ENCODE data around the gene GALNT6.
A peak's percentile ranks its signal among the peaks of the same experiment; 100 is the strongest.

GALNT6 gene

GRCh38 chr12:51378749-51379148 lies 12.5 kb downstream of the GALNT6 start:
- TF ChIP-seq EZH2phosphoT487 (IDR thresholded peaks at IDR 0.05; ENCODE audit: borderline replicate concordance, low read length) (no peak), CTCF (IDR thresholded peaks at IDR 0.05; ENCODE audit: low read depth, low read length, poor library complexity, severe bottlenecking) (no peak)
- Histone ChIP-seq H3F3A (ENCODE audit: control insufficient read depth, insufficient read depth) (no peaks in the 10 kb centered on the region), H3K4me1 (ENCODE audit: control insufficient read depth, low read length) (no peaks in the 10 kb centered on the region), H3K79me2 (ENCODE audit: control insufficient read depth, low read length) (no peaks in the 10 kb centered on the region), H3K9me3 (ENCODE audit: control insufficient read depth, insufficient read depth, low read length) (no peaks in the 10 kb centered on the region), H3K27ac (ENCODE audit: low read depth, low read length) (no peak overlapping the region), H3K4me2 (ENCODE audit: low read length) (no peak overlapping the region), H3K4me3 (ENCODE audit: low read length) (no peak overlapping the region), H3K36me3 (ENCODE audit: control insufficient read depth, low read length) (no peaks in the 10 kb centered on the region), H3K9me2 (replicated peaks; ENCODE audit: control insufficient read depth, low read length) (no peaks in the 10 kb centered on the region), H4K20me1 (ENCODE audit: control insufficient read depth, insufficient read depth, low read depth, low read length) (peaks cover 8% of the 10 kb centered on the region), H3K27me3 (ENCODE audit: control insufficient read depth, low read length) (peaks cover 91% of the 10 kb centered on the region)

- H4K20me1 ChIP-seq (ENCODE audit: control insufficient read depth, insufficient read depth, low read depth, low read length): peaks cover 12% of the 10 kb centered on the region
- H3K4me1 ChIP-seq (ENCODE audit: control insufficient read depth, low read length): no peaks in the 10 kb centered on the region
- no peak overlapping the region for H3K27ac ChIP-seq (ENCODE audit: low read depth, low read length)
- H3K9me2 ChIP-seq (replicated peaks; ENCODE audit: control insufficient read depth, low read length): no peaks in the 10 kb centered on the region
- TF ChIP-seq EZH2phosphoT487 (IDR thresholded peaks at IDR 0.05; ENCODE audit: borderline replicate concordance, low read length): no peak
- peak; percentile 44 for TF ChIP-seq CTCF (IDR thresholded peaks at IDR 0.05; ENCODE audit: low read depth, low read length, poor library complexity, severe bottlenecking)
- H3K27me3 ChIP-seq (ENCODE audit: control insufficient read depth, low read length): peaks cover 92% of the 10 kb centered on the region
- no peak overlapping the region for H3K4me2 ChIP-seq (ENCODE audit: low read length)
- H3K9me3 ChIP-seq (ENCODE audit: control insufficient read depth, insufficient read depth, low read length): no peaks in the 10 kb centered on the region
- no peaks in the 10 kb centered on the region for H3K36me3 ChIP-seq (ENCODE audit: control insufficient read depth, low read length)
- H3K4me3 ChIP-seq (ENCODE audit: low read length): no peak overlapping the region
- no peaks in the 10 kb centered on the region for H3F3A ChIP-seq (ENCODE audit: control insufficient read depth, insufficient read depth)
- H3K79me2 ChIP-seq (ENCODE audit: control insufficient read depth, low read length): no peaks in the 10 kb centered on the region
Observed at GRCh38 chr12:51377099-51377984, 13.9 kb downstream of the GALNT6 start.

- no peaks in the 10 kb centered on the region for H3F3A ChIP-seq (ENCODE audit: control insufficient read depth, insufficient read depth)
- peaks cover 91% of the 10 kb centered on the region for H3K27me3 ChIP-seq (ENCODE audit: control insufficient read depth, low read length)
- no peak overlapping the region for H3K4me2 ChIP-seq (ENCODE audit: low read length)
- TF ChIP-seq EZH2phosphoT487 (IDR thresholded peaks at IDR 0.05; ENCODE audit: borderline replicate concordance, low read length) (no peak), CTCF (IDR thresholded peaks at IDR 0.05; ENCODE audit: low read depth, low read length, poor library complexity, severe bottlenecking) (no peak)
- no peaks in the 10 kb centered on the region for H3K9me2 ChIP-seq (replicated peaks; ENCODE audit: control insufficient read depth, low read length)
- no peaks in the 10 kb centered on the region for H3K79me2 ChIP-seq (ENCODE audit: control insufficient read depth, low read length)
- no peaks in the 10 kb centered on the region for H3K36me3 ChIP-seq (ENCODE audit: control insufficient read depth, low read length)
- no peaks in the 10 kb centered on the region for H3K9me3 ChIP-seq (ENCODE audit: control insufficient read depth, insufficient read depth, low read length)
- H3K27ac ChIP-seq (ENCODE audit: low read depth, low read length): no peak overlapping the region
- peaks cover under 1% of the 10 kb centered on the region; the same call in 1 of the 2 replicates for H3K4me1 ChIP-seq (ENCODE audit: control insufficient read depth, low read length)
- H3K4me3 ChIP-seq (ENCODE audit: low read length): no peak overlapping the region
- H4K20me1 ChIP-seq (ENCODE audit: control insufficient read depth, insufficient read depth, low read depth, low read length): peaks cover 10% of the 10 kb centered on the region
Observed at GRCh38 chr12:51374856-51375255, 16.4 kb downstream of the GALNT6 start.

All from DOHH2 (cell line).